ENCODE data around the gene UCKL1.
"Not testable (repeated sequence)": the region's sequence is repeated elsewhere in the genome, so short reads cannot be mapped to it uniquely, and the experiment has no call there.

Gene UCKL1

DNA sequence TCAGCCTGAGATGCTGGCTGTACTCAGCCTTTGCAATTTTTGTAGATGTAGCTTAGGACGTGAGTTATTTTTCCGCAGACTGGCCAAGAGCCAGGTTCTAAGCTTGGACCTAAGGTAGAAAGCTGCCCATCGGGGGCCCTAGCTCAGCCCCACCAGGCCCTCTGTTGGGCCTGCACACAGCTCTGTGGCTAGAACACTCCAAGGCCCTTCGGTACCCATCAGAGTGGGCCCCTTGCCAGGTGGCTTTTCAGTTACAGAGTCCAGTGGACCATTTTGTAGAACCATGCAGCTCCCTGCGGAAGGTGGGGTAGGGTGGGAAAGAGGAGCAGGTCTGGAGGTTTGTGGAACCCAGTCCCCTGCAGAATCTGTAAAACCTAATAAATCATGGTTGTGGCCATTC is 22.6 kb downstream of the UCKL1 start:
- Mint-ChIP-seq H3K27me3 (no peaks in the 10 kb centered on the region), H3K9me3 (no peaks in the 10 kb centered on the region)

DNA sequence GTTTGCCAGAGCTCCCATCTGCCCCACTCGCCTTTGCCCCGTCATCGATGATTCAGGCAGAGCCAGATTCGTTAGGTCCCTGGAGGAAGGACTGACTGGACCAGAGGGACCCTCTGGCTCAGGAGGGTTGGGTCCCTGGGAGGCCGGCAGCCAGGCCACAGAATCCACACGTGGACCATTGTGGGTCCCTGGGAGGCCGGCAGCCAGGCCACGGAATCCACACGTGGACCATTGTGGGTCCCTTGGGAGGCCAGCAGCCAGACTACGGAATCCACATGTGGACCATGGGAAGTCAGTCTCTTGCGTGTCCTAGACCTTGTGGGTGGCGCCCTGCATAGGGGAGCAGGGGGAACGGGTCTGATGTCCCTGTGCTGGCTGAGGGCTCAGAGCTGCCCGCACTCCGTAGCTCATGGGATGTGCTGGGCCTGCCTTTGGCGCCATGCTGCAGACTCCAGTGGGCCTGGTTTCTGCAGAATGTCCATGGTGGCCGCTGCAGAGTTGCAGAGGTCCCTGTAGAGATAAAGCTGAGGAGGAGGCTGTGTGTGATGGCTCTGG is 23.5 kb downstream of the UCKL1 start:
- no peak overlapping the region for H3K4me3 Mint-ChIP-seq
- no peak overlapping the region for H3K27ac Mint-ChIP-seq
- DNase-seq (no peak), ATAC-seq (no peak)
- H3K36me3 Mint-ChIP-seq (ENCODE audit: low read depth) = peaks cover 32% of the 10 kb centered on the region
- H3K27me3 Mint-ChIP-seq = no peaks in the 10 kb centered on the region
- H3K9me3 Mint-ChIP-seq = no peaks in the 10 kb centered on the region
- peaks cover 2% of the 10 kb centered on the region for H3K4me1 Mint-ChIP-seq

More for the DNA sequence above, 22.6 kb downstream of the UCKL1 start:
- DNase-seq (no peak), ATAC-seq (no peak)
- H3K4me1 Mint-ChIP-seq = peaks cover 2% of the 10 kb centered on the region
- no peak overlapping the region for H3K4me3 Mint-ChIP-seq
- H3K36me3 Mint-ChIP-seq (ENCODE audit: low read depth) = peaks cover 26% of the 10 kb centered on the region
- no peak overlapping the region for H3K27ac Mint-ChIP-seq

DNA sequence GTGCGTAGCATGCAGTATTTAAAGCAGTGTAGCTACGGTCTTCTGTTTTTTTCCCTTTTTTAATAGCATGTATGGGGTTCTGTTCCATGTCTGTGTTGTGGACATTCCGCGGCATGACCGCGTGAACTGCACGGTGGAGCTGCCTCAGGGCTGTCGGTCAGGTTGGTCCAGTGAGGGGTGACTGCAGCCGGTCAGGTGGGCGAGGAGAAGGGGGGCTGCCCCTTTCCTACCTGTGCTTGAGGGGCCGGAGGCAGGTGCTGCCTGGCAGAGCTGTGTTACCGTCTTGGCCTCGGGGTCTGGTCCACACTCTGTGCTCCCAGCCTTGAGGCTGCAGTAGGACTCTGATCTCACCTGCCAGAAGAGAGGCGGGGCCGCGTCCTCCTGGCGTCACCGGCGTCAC is 24.5 kb downstream of the UCKL1 start:
- no peaks in the 10 kb centered on the region for H3K9me3 Mint-ChIP-seq
- H3K27me3 Mint-ChIP-seq = no peaks in the 10 kb centered on the region
- peaks cover 34% of the 10 kb centered on the region for H3K36me3 Mint-ChIP-seq (ENCODE audit: low read depth)
- H3K4me1 Mint-ChIP-seq = no peaks in the 10 kb centered on the region
- H3K27ac Mint-ChIP-seq = no peak overlapping the region
- no peak for DNase-seq
- no peak for ATAC-seq
- no peak overlapping the region for H3K4me3 Mint-ChIP-seq

DNA sequence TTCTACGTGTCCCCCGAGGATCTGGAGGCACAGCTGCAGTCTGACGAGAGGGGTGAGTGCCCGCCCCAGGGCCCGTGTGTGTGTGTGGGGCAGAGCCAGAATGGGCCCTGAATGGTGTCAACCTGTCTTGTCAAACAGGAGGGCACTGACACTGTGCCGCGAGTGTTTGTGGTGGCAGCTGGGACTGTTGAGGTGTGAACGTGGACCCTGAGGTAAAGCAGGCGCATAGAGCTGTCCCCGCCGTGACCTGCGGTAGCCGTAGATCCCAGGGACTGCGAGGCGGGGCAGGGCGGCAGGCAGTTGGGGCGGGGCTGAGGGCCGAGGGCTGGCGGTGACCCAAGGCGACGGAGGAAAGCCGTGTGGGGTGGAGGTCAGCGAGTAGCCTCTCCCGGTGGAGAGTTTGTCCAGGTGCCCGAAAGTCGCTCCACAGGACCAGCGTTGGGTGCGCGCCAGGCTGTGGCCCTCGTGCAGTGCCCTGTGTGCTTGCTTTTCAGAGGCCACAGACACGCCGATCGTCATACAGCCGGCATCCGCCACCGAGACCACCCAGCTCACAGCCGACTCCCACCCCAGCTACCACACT is 25.2 kb downstream of the UCKL1 start:
- H3K36me3 Mint-ChIP-seq (ENCODE audit: low read depth) = peaks cover 36% of the 10 kb centered on the region

DNA sequence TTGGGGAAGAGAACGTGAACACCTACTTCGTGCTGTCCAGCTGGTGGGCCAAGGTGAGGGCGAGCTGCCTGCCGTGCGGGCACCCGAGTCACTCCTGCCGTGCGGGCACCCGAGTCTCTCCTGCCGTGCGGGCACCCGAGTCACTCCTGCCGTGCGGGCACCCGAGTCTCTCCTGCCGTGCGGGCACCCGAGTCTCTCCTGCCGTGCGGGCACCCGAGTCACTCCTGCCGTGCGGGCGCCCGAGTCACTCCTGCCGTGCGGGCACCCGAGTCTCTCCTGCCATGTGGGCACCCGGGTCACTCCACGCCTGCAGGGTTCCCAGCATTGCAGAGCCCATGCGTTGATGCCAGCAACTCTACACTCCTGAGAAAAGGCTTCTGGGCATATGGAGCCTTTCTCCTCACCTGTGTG is 26.7 kb downstream of the UCKL1 start:
- peaks cover 34% of the 10 kb centered on the region for H3K36me3 Mint-ChIP-seq (ENCODE audit: low read depth)
- H3K4me1 Mint-ChIP-seq, H3K27me3 Mint-ChIP-seq, H3K9me3 Mint-ChIP-seq, H3K27ac Mint-ChIP-seq, DNase-seq, ATAC-seq, H3K4me3 Mint-ChIP-seq: not testable (repeated sequence)

More for the DNA sequence above, 25.2 kb downstream of the UCKL1 start:
- no peak for ATAC-seq
- no peak overlapping the region for H3K4me3 Mint-ChIP-seq
- H3K9me3 Mint-ChIP-seq = no peaks in the 10 kb centered on the region
- H3K27me3 Mint-ChIP-seq = no peaks in the 10 kb centered on the region
- H3K27ac Mint-ChIP-seq = no peak overlapping the region
- peaks cover 4% of the 10 kb centered on the region for H3K4me1 Mint-ChIP-seq
- no peak for DNase-seq

DNA sequence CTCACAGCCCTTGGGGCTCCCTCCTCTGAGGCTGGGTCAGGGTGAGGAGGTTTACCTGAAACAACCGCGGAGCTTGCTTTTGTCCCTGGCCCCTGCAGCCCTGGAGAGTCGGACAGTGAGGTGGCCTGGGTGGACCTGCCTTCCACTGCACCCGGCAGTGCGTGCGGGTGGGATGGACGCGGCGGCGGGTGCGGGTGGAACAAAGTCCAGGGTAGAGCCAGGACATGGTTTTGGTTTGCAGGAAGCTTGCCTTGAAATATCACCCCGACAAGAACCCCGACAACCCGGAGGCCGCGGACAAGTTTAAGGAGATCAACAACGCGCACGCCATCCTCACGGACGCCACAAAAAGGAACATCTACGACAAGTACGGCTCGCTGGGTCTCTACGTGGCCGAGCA is 27.1 kb downstream of the UCKL1 start:
- no peak overlapping the region for H3K27ac Mint-ChIP-seq
- no peak for ATAC-seq
- peaks cover 6% of the 10 kb centered on the region for H3K4me1 Mint-ChIP-seq
- H3K4me3 Mint-ChIP-seq = no peak overlapping the region
- peaks cover 34% of the 10 kb centered on the region for H3K36me3 Mint-ChIP-seq (ENCODE audit: low read depth)
- no peak for DNase-seq
- no peaks in the 10 kb centered on the region for H3K9me3 Mint-ChIP-seq
- H3K27me3 Mint-ChIP-seq = no peaks in the 10 kb centered on the region

DNA sequence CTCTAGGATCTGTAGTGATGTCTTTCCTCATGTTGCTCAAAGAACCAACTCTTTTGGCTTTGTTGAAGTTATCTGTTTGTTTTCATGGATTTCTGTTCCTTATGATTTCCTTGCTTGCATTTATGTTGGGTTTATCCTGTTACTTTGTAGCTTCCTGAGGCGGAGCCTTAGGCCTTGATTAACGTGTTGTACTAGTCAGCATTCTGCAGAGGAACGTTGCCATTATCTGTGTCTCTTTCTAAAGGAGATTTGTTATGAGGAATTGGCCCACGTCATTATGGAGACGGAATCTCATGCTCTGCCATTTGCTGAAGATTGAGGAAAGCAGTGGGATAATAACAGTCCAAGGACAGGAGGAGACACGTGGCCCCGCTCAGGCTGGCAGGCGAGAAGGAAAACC is 29.9 kb downstream of the UCKL1 start:
- DNase-seq (no peak), ATAC-seq (no peak)
- Mint-ChIP-seq H3K27me3 (no peaks in the 10 kb centered on the region), H3K9me3 (no peaks in the 10 kb centered on the region), H3K27ac (no peak overlapping the region), H3K36me3 (ENCODE audit: low read depth) (peaks cover 27% of the 10 kb centered on the region), H3K4me1 (peaks cover 6% of the 10 kb centered on the region), H3K4me3 (no peak overlapping the region)

DNA sequence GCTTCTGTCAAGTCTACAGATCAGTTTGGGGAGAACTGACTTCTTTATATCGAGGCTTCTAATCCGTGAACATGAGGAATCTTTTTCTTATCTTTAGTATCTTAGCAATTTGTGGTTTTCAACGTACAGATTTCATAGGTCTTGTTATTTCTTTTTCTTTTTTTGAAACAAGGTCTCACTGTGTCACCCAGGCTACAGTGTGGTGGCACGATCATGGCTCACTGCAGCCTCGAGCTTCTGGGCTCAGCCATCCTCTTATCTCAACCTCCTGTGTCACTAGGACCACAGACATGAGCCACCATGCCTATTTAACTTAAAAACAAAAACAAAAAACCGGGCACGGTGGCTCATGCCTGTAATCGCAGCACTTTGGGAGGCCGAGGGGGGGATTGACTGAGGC is 32.0 kb downstream of the UCKL1 start:
- H3K4me3 Mint-ChIP-seq = no peak overlapping the region
- H3K27me3 Mint-ChIP-seq = no peaks in the 10 kb centered on the region
- no peak overlapping the region for H3K27ac Mint-ChIP-seq
- no peaks in the 10 kb centered on the region for H3K9me3 Mint-ChIP-seq
- no peak for DNase-seq
- H3K4me1 Mint-ChIP-seq = peaks cover 6% of the 10 kb centered on the region
- peaks cover 20% of the 10 kb centered on the region for H3K36me3 Mint-ChIP-seq (ENCODE audit: low read depth)
- no peak for ATAC-seq

DNA sequence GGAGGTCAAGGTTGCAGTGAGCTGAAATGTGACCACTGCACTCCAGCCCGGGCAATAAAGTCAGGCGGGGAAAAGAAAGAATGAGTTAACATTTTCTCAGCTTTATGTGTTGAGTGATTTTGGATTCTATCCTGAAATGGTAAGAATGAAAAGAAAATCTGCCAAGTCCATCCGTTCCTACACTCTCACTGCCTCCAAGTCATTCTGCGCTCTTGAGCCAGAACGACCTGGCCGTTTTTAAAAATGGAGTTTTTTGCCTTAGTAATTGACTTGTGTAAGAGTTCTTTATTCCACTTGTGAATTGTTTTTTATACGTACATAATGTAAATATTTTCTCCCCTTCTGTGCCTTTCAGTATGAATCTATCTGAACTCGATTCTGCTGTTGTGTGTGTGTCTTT is 32.6 kb downstream of the UCKL1 start:
- ATAC-seq (no peak), DNase-seq (no peak)
- Mint-ChIP-seq H3K9me3 (no peaks in the 10 kb centered on the region), H3K27me3 (no peaks in the 10 kb centered on the region), H3K36me3 (ENCODE audit: low read depth) (peaks cover 18% of the 10 kb centered on the region), H3K4me3 (no peak overlapping the region), H3K27ac (no peak overlapping the region), H3K4me1 (peaks cover 6% of the 10 kb centered on the region)

DNA sequence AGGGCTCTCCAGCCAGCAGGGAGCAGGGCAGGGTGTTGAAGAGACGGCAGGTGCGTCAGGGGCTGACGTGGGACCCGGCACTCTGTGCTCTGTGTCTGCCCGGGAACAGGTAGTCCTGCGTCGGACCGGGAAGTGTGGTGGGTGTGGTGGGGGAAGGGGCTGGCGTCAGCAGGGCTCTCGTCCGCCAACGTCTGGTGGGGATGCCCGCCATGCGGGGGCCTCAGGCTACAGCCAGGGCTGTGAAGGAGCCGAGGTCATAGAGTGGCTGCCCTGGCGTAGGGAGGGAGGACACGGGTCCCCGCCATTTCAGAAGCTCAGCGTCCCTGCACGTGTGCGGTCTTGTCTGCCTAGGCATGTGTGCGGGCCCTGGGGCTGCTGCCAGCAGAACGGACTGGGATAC is 36.0 kb downstream of the UCKL1 start:
- no peak for DNase-seq
- Mint-ChIP-seq H3K27me3 (no peaks in the 10 kb centered on the region), H3K4me1 (peaks cover 9% of the 10 kb centered on the region), H3K36me3 (ENCODE audit: low read depth) (peaks cover 10% of the 10 kb centered on the region), H3K9me3 (no peaks in the 10 kb centered on the region), H3K27ac (no peak overlapping the region), H3K4me3 (no peak overlapping the region)
- no peak for ATAC-seq

DNA sequence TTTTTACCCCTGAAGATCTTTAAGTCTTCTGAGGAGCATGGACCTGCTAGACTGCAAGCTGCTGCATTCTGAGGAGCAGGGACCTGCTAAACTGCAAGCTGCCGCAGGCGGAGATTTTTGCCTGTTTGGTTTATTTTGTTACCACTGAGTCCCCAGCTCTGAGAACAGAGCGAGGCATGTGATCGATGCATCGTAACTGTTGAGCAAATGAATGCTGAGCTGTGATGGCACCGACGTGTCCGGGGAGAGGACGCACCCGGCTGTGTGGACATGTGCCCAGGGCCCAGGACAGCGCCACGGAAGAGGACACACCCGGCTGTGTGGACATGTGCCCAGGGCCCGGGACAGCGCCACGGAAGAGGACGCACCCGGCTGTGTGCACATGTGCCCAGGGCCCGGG is 37.1 kb downstream of the UCKL1 start:
- H3K36me3 Mint-ChIP-seq (ENCODE audit: low read depth) = peaks cover 17% of the 10 kb centered on the region
- H3K27me3 Mint-ChIP-seq = no peaks in the 10 kb centered on the region
- no peak overlapping the region for H3K27ac Mint-ChIP-seq
- no peak overlapping the region for H3K4me3 Mint-ChIP-seq
- no peak for DNase-seq
- no peak for ATAC-seq
- H3K4me1 Mint-ChIP-seq = peaks cover 7% of the 10 kb centered on the region
- H3K9me3 Mint-ChIP-seq = no peaks in the 10 kb centered on the region

DNA sequence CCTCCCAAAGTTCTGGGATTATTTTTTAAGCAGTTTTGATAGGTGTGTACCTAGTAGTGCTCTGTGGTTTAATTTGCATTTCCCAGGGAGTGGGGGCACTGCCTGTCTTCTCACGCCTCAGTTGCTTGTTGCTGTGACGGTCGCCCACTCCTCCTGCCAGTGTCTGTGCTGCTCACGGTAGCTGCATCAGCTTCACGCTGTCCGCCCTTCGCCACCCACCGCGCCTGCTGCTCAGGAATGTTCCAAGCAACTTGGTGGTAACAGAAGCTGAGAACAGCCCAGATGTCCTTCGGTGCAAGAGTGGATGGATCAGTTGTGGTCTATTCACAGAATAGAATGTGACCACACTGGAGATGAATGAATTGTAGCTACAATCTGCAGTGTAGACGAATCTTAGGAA is 38.4 kb downstream of the UCKL1 start:
- no peak for ATAC-seq
- no peak overlapping the region for H3K27ac Mint-ChIP-seq
- H3K4me3 Mint-ChIP-seq = no peak overlapping the region
- H3K4me1 Mint-ChIP-seq = peaks cover 11% of the 10 kb centered on the region
- H3K9me3 Mint-ChIP-seq = no peaks in the 10 kb centered on the region
- peaks cover 17% of the 10 kb centered on the region for H3K36me3 Mint-ChIP-seq (ENCODE audit: low read depth)
- no peaks in the 10 kb centered on the region for H3K27me3 Mint-ChIP-seq
- DNase-seq = no peak

DNA sequence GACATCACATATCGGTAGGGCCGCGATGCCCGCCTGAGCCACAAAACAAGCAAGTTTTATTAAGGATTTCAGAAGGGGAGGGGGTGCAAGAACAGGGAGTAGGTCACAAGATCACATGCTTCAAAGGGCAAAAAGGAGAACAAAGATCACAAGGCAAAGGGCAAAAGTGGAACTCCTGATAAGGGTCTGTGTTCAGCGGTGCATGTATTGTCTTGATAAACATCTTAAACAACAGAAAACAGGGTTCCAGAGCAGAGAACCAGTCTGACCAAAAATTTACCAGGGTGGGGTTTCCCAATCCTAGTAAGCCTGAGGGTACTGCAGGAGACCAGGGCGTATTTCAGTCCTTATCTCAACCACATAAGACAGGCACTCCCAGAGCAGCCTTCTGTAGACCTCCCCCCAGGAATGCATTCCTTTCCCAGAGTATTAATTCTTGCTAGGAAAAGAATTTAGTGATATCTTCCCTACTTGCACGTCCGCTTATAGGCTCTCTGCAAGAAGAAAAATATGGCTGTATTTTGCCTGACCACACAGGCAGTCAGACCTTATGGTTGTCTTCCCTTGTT is 39.8 kb downstream of the UCKL1 start:
- H3K4me3 Mint-ChIP-seq, H3K9me3 Mint-ChIP-seq, H3K27me3 Mint-ChIP-seq, H3K27ac Mint-ChIP-seq, ATAC-seq, DNase-seq: not testable (repeated sequence)
- Mint-ChIP-seq H3K36me3 (ENCODE audit: low read depth) (peaks cover 17% of the 10 kb centered on the region), H3K4me1 (peaks cover 13% of the 10 kb centered on the region)

DNA sequence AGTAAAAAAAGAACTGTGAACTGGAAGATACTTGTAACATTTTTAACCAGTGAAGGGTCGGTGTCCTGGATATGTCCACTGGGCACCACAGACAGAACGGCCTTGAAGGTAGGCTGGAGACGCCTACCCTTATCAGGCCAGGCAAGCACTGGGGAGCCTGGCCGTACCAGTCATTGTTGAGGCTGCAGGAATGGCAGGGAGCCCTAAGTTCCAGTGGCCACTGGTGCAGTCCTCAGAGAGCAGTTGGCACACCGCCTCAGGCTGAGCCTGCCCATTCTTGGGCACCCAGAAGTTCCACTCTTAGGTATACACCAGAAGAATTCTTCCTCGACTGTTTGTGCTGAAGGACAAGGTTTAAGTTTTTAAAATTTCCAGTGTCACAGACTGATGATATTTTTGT is 40.7 kb downstream of the UCKL1 start:
- peaks cover 22% of the 10 kb centered on the region for H3K4me1 Mint-ChIP-seq
- no peaks in the 10 kb centered on the region for H3K9me3 Mint-ChIP-seq
- H3K36me3 Mint-ChIP-seq (ENCODE audit: low read depth) = peaks cover 20% of the 10 kb centered on the region
- DNase-seq (no peak), ATAC-seq (no peak)
- no peak overlapping the region for H3K4me3 Mint-ChIP-seq
- no peaks in the 10 kb centered on the region for H3K27me3 Mint-ChIP-seq
- no peak overlapping the region for H3K27ac Mint-ChIP-seq

DNA sequence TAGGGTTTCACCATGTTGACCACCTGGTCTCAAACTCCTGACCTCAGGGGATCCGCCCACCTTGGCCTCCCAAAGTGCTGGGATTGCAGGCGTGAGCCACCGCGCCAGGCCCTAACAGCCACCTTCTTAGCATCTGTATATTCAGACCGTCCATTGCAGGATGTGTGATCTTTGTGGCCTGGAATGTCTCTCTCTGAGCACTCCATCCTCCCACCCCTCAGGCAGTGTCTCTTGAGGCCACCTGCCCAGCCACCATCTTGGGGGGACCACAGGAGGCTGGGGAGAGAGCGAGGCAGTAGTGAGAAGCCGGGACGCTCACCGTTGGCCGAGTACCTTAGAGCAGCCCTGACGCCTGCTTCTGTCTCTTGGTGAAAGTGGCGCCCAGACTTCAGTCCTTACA is 42.4 kb downstream of the UCKL1 start:
- no peak overlapping the region for H3K4me3 Mint-ChIP-seq
- no peak overlapping the region for H3K27ac Mint-ChIP-seq
- H3K36me3 Mint-ChIP-seq (ENCODE audit: low read depth) = peaks cover 21% of the 10 kb centered on the region
- H3K4me1 Mint-ChIP-seq = peaks cover 30% of the 10 kb centered on the region
- no peaks in the 10 kb centered on the region for H3K9me3 Mint-ChIP-seq
- ATAC-seq (no peak), DNase-seq (no peak)
- H3K27me3 Mint-ChIP-seq = no peaks in the 10 kb centered on the region

Measured in activated naive CD8-positive, alpha-beta T cell treated with anti-CD3 and anti-CD28 coated beads, Interleukin-2, amount 50 U/mL, for 24 hours (primary cell).